Measurements from ENCODE around the gene PALM2AKAP2.

Gene PALM2AKAP2

DNA sequence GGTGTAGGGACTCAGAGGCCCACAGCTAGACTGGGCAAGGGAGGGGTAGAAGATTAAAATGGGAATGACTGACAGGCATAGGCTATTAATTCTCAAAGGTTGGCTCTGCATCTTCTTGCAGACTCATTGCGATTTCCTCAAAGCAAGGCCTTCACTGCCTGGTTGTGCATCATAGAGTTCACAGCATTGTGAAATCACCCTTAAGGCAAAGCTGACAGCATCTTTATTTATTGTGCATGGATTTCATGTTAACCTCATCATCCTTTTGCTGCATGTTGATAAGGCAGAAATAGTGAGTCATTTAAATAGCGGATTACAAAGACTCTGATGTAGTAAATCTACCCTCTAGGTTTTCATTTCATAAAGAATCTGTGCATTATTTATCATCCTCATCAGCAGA is 13.6 kb upstream of the PALM2AKAP2 start:
- no peak for DNase-seq (ENCODE audit: extremely low read depth, insufficient read length)
- TF ChIP-seq CTCF (IDR thresholded peaks at IDR 0.05; ENCODE audit: insufficient read depth, low read length, poor library complexity, severe bottlenecking): no peak

GRCh38 chr9:109767404-109767803 is 12.6 kb upstream of the PALM2AKAP2 start:
- no peak for TF ChIP-seq CTCF (IDR thresholded peaks at IDR 0.05; ENCODE audit: insufficient read depth, low read length, poor library complexity, severe bottlenecking)
- no peaks in the 10 kb centered on the region; the same call in none of the 2 replicates for H3K27me3 ChIP-seq (replicated peaks; ENCODE audit: control insufficient read depth, insufficient read depth, low read length)

More for the DNA sequence above, 13.6 kb upstream of the PALM2AKAP2 start:
- Histone ChIP-seq H3K27me3 (replicated peaks; ENCODE audit: control insufficient read depth, insufficient read depth, low read length) (no peaks in the 10 kb centered on the region; the same call in 1 of the 2 replicates), H3K4me3 (replicated peaks; ENCODE audit: low read depth, low read length) (no peak overlapping the region), H3K36me3 (ENCODE audit: control insufficient read depth, insufficient read depth, low read length) (no peaks in the 10 kb centered on the region)

GRCh38 chr9:109767814-109768213 is 12.2 kb upstream of the PALM2AKAP2 start:
- TF ChIP-seq CTCF (IDR thresholded peaks at IDR 0.05; ENCODE audit: insufficient read depth, low read length, poor library complexity, severe bottlenecking): no peak
- DNase-seq (ENCODE audit: extremely low read depth, insufficient read length): no peak
- Histone ChIP-seq H3K4me3 (replicated peaks; ENCODE audit: low read depth, low read length) (no peak overlapping the region), H3K27me3 (replicated peaks; ENCODE audit: control insufficient read depth, insufficient read depth, low read length) (no peaks in the 10 kb centered on the region; the same call in none of the 2 replicates), H3K36me3 (ENCODE audit: control insufficient read depth, insufficient read depth, low read length) (no peaks in the 10 kb centered on the region)

More at GRCh38 chr9:109767404-109767803, 12.6 kb upstream of the PALM2AKAP2 start:
- no peak overlapping the region for H3K4me3 ChIP-seq (replicated peaks; ENCODE audit: low read depth, low read length)
- DNase-seq (ENCODE audit: extremely low read depth, insufficient read length): no peak
- H3K36me3 ChIP-seq (ENCODE audit: control insufficient read depth, insufficient read depth, low read length): no peaks in the 10 kb centered on the region

DNA sequence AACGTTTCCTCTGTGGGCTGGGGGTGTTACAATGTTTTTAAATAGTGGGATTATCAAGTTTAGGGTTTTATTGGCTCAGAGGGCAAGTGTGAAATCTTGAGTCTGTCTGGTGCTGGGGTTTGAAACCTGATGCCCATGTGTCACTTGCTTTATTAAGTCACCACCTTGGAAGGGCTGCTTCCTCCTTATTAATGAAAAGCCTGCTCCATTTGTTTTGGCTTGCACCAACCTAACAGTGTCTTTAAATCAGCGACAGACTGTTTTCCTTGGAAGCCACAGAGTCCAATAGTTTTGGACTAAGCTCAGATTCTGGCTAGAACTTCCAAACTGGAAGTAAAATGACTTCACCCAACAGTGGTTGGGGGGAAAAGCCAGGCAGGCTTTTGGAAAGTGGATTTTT is 10.7 kb upstream of the PALM2AKAP2 start:
- DNase-seq (ENCODE audit: extremely low read depth, insufficient read length): no peak
- TF ChIP-seq CTCF (IDR thresholded peaks at IDR 0.05; ENCODE audit: insufficient read depth, low read length, poor library complexity, severe bottlenecking): no peak
- no peaks in the 10 kb centered on the region; the same call in none of the 2 replicates for H3K27me3 ChIP-seq (replicated peaks; ENCODE audit: control insufficient read depth, insufficient read depth, low read length)

GRCh38 chr9:109770101-109770500 is 9.9 kb upstream of the PALM2AKAP2 start:
- Histone ChIP-seq H3K27me3 (replicated peaks; ENCODE audit: control insufficient read depth, insufficient read depth, low read length) (no peaks in the 10 kb centered on the region; the same call in none of the 2 replicates), H3K4me3 (replicated peaks; ENCODE audit: low read depth, low read length) (no peak overlapping the region)
- no peak for TF ChIP-seq CTCF (IDR thresholded peaks at IDR 0.05; ENCODE audit: insufficient read depth, low read length, poor library complexity, severe bottlenecking)

More for the DNA sequence above, 10.7 kb upstream of the PALM2AKAP2 start:
- no peak overlapping the region for H3K4me3 ChIP-seq (replicated peaks; ENCODE audit: low read depth, low read length)
- H3K36me3 ChIP-seq (ENCODE audit: control insufficient read depth, insufficient read depth, low read length): no peaks in the 10 kb centered on the region

GRCh38 chr9:109771087-109771486 is 8.9 kb upstream of the PALM2AKAP2 start:
- no peak for DNase-seq (ENCODE audit: extremely low read depth, insufficient read length)
- H3K36me3 ChIP-seq (ENCODE audit: control insufficient read depth, insufficient read depth, low read length): no peaks in the 10 kb centered on the region
- no peaks in the 10 kb centered on the region; the same call in 1 of the 2 replicates for H3K27me3 ChIP-seq (replicated peaks; ENCODE audit: control insufficient read depth, insufficient read depth, low read length)
- no peak for TF ChIP-seq CTCF (IDR thresholded peaks at IDR 0.05; ENCODE audit: insufficient read depth, low read length, poor library complexity, severe bottlenecking)
- H3K4me3 ChIP-seq (replicated peaks; ENCODE audit: low read depth, low read length): no peak overlapping the region

More at GRCh38 chr9:109770101-109770500, 9.9 kb upstream of the PALM2AKAP2 start:
- no peak for DNase-seq (ENCODE audit: extremely low read depth, insufficient read length)
- no peaks in the 10 kb centered on the region for H3K36me3 ChIP-seq (ENCODE audit: control insufficient read depth, insufficient read depth, low read length)
